Endothelial cell of umbilical vein (primary cell): ENCODE measurements around the gene LITAFD. TPM values are rescaled to one million over a fixed set of nuclear protein-coding genes. Genes with fewer than 3 reads are reported as not detected.

Experiments used
- BruUV-seq: library from RNA; stranded (reverse); fragments of 400-500 nt; replicated peaks from 2 replicates; lab custom pipeline; 2021; lab: Mats Ljungman, UMichigan
- CTCF ChIA-PET: fragments of 300-600, 350-600 bp; sonication (Branson Sonifier 250); formaldehyde crosslinking; loops from one replicate; lab custom pipeline; 2021; ENCODE audit warnings: antibody characterized with exemption, inconsistent platforms; lab: Charles Lee
- POLR2A ChIA-PET: fragments of 300-600, 350-600 bp; sonication (Branson Sonifier 250); formaldehyde crosslinking; loops from one replicate; lab custom pipeline; 2021; ENCODE audit warnings: antibody characterized with exemption, inconsistent platforms; lab: Charles Lee
- DNase-seq: peaks from one replicate; pipeline ENCODE4 v3.0.0-alpha.2; 2011; ENCODE audit warnings: low read depth, low spot score
- FAIRE-seq: peaks from 2 replicates; lab custom pipeline; 2011; peaks lifted over from hg19 to GRCh38; lab: Jason Lieb, UNC
- H2AFZ ChIP-seq: 2 replicates; pipeline ENCODE4 v1.6.0; 2012; ENCODE audit warnings: low read depth, low read length, control low read depth, inconsistent platforms
- H3K27ac ChIP-seq: 2 replicates; pipeline ENCODE4 v1.5.1; 2011; ENCODE audit warnings: low read depth, mild to moderate bottlenecking, control low read depth, low read length, moderate library complexity; ENCODE audit not compliant: insufficient read depth
- H3K27me3 ChIP-seq, 2 experiments: 2 replicates each; pipeline versions ENCODE4 v1.6.0 to v1.6.1; 2011; ENCODE audit warnings: low read length in 2 of 2, mixed read lengths in 1 of 2; ENCODE audit not compliant: control insufficient read depth in 2 of 2, insufficient read depth in 2 of 2
- H3K36me3 ChIP-seq, 2 experiments: 2 replicates in 1 of 2; 3 replicates in 1 of 2; pipeline ENCODE4 v1.5.1; 2011; ENCODE audit warnings: low read length in 2 of 2, mild to moderate bottlenecking in 1 of 2, moderate library complexity in 1 of 2; ENCODE audit not compliant: control insufficient read depth in 2 of 2, insufficient read depth in 2 of 2; ENCODE audit errors: extremely low read depth in 1 of 2
- H3K4me1 ChIP-seq: 3 replicates; pipeline ENCODE4 v1.5.1; 2011; ENCODE audit warnings: mild to moderate bottlenecking, low read length; ENCODE audit not compliant: control insufficient read depth, insufficient read depth; ENCODE audit errors: extremely low read depth
- H3K4me2 ChIP-seq: 2 replicates; pipeline ENCODE4 v1.6.1; 2011; ENCODE audit warnings: low read length, control low read depth, mixed read lengths; ENCODE audit not compliant: insufficient read depth
- H3K4me3 ChIP-seq, 3 experiments: fragments of 200-600 bp in 1 of 3; sonication (generic), shearing (Covaris generic) in 1 of 3; replicated peaks in 1 of 3; 2 replicates each; pipeline ENCODE4 v1.5.1; 2011 to 2016; ENCODE audit warnings: control low read depth in 3 of 3, low read length in 3 of 3, mild to moderate bottlenecking in 2 of 3, inconsistent platforms in 1 of 3, low read depth in 1 of 3, moderate library complexity in 1 of 3; ENCODE audit not compliant: insufficient read depth in 1 of 3
- H3K79me2 ChIP-seq: 2 replicates; pipeline ENCODE4 v1.6.0; 2012; ENCODE audit warnings: low read length, inconsistent platforms; ENCODE audit not compliant: control insufficient read depth, insufficient read depth
- H3K9ac ChIP-seq: replicated peaks from 2 replicates; pipeline ENCODE3; 2011; ENCODE audit warnings: low read length, control low read depth; ENCODE audit not compliant: insufficient read depth; ENCODE audit errors: extremely low read depth
- H3K9me1 ChIP-seq: replicated peaks from 3 replicates; pipeline ENCODE4 v1.6.0; 2011; ENCODE audit warnings: mild to moderate bottlenecking, low read length; ENCODE audit not compliant: control insufficient read depth, insufficient read depth; ENCODE audit errors: extremely low read depth
- H3K9me3 ChIP-seq: replicated peaks from 2 replicates; pipeline ENCODE4 v1.5.1; 2012; ENCODE audit warnings: low read length, inconsistent platforms; ENCODE audit not compliant: control insufficient read depth, insufficient read depth
- H4K20me1 ChIP-seq: replicated peaks from 2 replicates; pipeline ENCODE3; 2011; ENCODE audit warnings: mild to moderate bottlenecking, low read length; ENCODE audit not compliant: control insufficient read depth, insufficient read depth; ENCODE audit errors: extremely low read depth
- CTCF ChIP-seq, 2 donors: IDR thresholded peaks; 1 replicate in 1 of 2; 2 replicates in 1 of 2; pipeline ENCODE4 v1.5.1; 2011; ENCODE audit warnings: low read length in 2 of 2, mild to moderate bottlenecking in 2 of 2, moderate library complexity in 2 of 2, control low read depth in 1 of 2, inconsistent platforms in 1 of 2, low read depth in 1 of 2; ENCODE audit not compliant: insufficient read depth in 1 of 2; ENCODE audit errors: extremely low read depth in 1 of 2
- EZH2 ChIP-seq: IDR thresholded peaks from 2 replicates; pipeline ENCODE4 v1.6.1; 2012; ENCODE audit warnings: borderline replicate concordance, low read depth, mild to moderate bottlenecking, moderate library complexity, low read length, inconsistent platforms; ENCODE audit not compliant: severe bottlenecking
- FOS ChIP-seq: IDR thresholded peaks from 2 replicates; pipeline ENCODE4 v1.6.1; 2011; ENCODE audit warnings: mild to moderate bottlenecking, low read length, moderate library complexity, borderline replicate concordance; ENCODE audit not compliant: insufficient read depth
- GATA2 ChIP-seq: IDR thresholded peaks from 2 replicates; pipeline ENCODE4 v1.7.0; 2011; ENCODE audit warnings: low read depth, mild to moderate bottlenecking, moderate library complexity, mixed read lengths, low read length; ENCODE audit not compliant: insufficient read length, insufficient read depth
- JUN ChIP-seq: IDR thresholded peaks from 2 replicates; pipeline ENCODE4 v1.6.1; 2011; ENCODE audit warnings: borderline replicate concordance, low read depth; ENCODE audit not compliant: insufficient read length, insufficient read depth
- MAX ChIP-seq: IDR thresholded peaks from 2 replicates; pipeline ENCODE4 v1.6.1; 2011; ENCODE audit not compliant: insufficient read depth, insufficient read length
- MYC ChIP-seq: IDR thresholded peaks from one replicate; pipeline ENCODE4 v1.6.1; 2011; ENCODE audit warnings: mild to moderate bottlenecking, low read depth, low read length
- POLR2A ChIP-seq: IDR thresholded peaks from 2 replicates; pipeline ENCODE4 v1.6.1; 2012; ENCODE audit warnings: low read depth, mild to moderate bottlenecking, control low read depth, low read length
- POLR2AphosphoS5 ChIP-seq: IDR thresholded peaks from 2 replicates; pipeline ENCODE4 v1.6.1; 2012; ENCODE audit warnings: low read depth, mild to moderate bottlenecking, control low read depth, low read length, moderate library complexity; ENCODE audit not compliant: insufficient read depth
- dilution Hi-C: fragments of 300-500 bp; cut with MboI; formaldehyde crosslinking; loops from one replicate; pipeline ENCODE4 v1.15.0; 2019; ENCODE audit warnings: low sequenced_read_pairs; ENCODE audit not compliant: extremely low pct_ligation_motif_present
- intact Hi-C: fragments of 100-400 bp; cut with micrococcal nuclease; formaldehyde crosslinking; loops from one replicate; pipeline ENCODE4 v1.10.0; 2022
- polyA plus RNA-seq, 4 experiments: library from polyadenylated mRNA; depleted of rRNA in 3 of 4; stranded (reverse) in 3 of 4; unstranded in 1 of 4; fragments of >200 nt; gene quantifications; 2 replicates each; pipeline versions ENCODE4 v1.2.1 to v1.2.3, GENCODE V29; 2011 to 2012; ENCODE audit warnings: missing spikeins in 1 of 4
- total RNA-seq: library from RNA; stranded (reverse); gene quantifications from 2 replicates; pipeline ENCODE4 v1.2.3, GENCODE V29; 2021

The LITAFD gene
- total and polyA plus RNA-seq, 2 donors (not counting 3 experiments of a cell fraction or from before 2014, with no cell fraction given) = not detected

- no peak for TF ChIP-seq POLR2AphosphoS5
- no peak for TF ChIP-seq FOS
- Histone ChIP-seq H3K4me1 (no peaks in the 10 kb centered on the region), H3K36me3 (peaks cover 6 to 15% of the 10 kb centered on the region in 2 experiments), H3K9me1 (no peaks in the 10 kb centered on the region), H3K4me2 (no peak overlapping the region), H3K27me3 (no peaks in the 10 kb centered on the region), H3K79me2 (peaks cover 95% of the 10 kb centered on the region), H3K9ac (no peak overlapping the region), H3K4me3 (no peak overlapping the region), H2AFZ (no peak overlapping the region), H3K9me3 (no peaks in the 10 kb centered on the region), H3K27ac (no peak overlapping the region), H4K20me1 (peaks cover 22% of the 10 kb centered on the region)
- dilution Hi-C loops (no loop called here), intact Hi-C loops (no loop called here)
- TSS peak; percentile 4 for BruUV-seq
- FAIRE-seq (no peak), DNase-seq (no peak)
- CTCF ChIA-PET = interaction anchor here (0.8 to 1.3 kb wide), 2 partner anchors 8 to 80 kb away, joined by 3 read pairs; no protein-coding TSS in a partner anchor
- POLR2A ChIA-PET = no interaction called here
Observed at GRCh38 chr16:8928467-8928957, 46.4 kb downstream of the LITAFD start.

- peaks cover 6 to 15% of the 10 kb centered on the region in 2 experiments for H3K36me3 ChIP-seq
- intact Hi-C loops (no loop called here), dilution Hi-C loops (no loop called here)
- no peak overlapping the region for H3K9ac ChIP-seq
- no peaks in the 10 kb centered on the region for H3K9me3 ChIP-seq
- H2AFZ ChIP-seq = no peak overlapping the region
- H3K4me3 ChIP-seq = no peak overlapping the region
- no peak overlapping the region for H3K27ac ChIP-seq
- H3K27me3 ChIP-seq = no peaks in the 10 kb centered on the region
- H3K9me1 ChIP-seq = no peaks in the 10 kb centered on the region
- TF ChIP-seq EZH2 = no peak
- TF ChIP-seq CTCF (IDR thresholded peaks at IDR 0.05; ENCODE audit: extremely low read depth in 1 of 2, insufficient read depth in 1 of 2, low read depth in 1 of 2, low read length in 2 of 2) = no peak
- no peak for TF ChIP-seq POLR2A
- TF ChIP-seq GATA2 = no peak
- no peak for TF ChIP-seq FOS
- no peak for TF ChIP-seq POLR2AphosphoS5
- no peak for TF ChIP-seq MYC
- TF ChIP-seq JUN = no peak
- TF ChIP-seq MAX = no peak
- no peaks in the 10 kb centered on the region for H3K4me1 ChIP-seq
- H4K20me1 ChIP-seq = peaks cover 22% of the 10 kb centered on the region
- FAIRE-seq (no peak), DNase-seq (no peak)
- ChIA-PET CTCF (interaction anchor here (1.3 kb wide), 1 partner anchor 80 kb away, joined by 3 read pairs; no protein-coding TSS in a partner anchor), POLR2A (no interaction called here)
- H3K79me2 ChIP-seq = peaks cover 96% of the 10 kb centered on the region
- BruUV-seq = no TSS peak
- H3K4me2 ChIP-seq = no peak overlapping the region
Observed at GRCh38 chr16:8929086-8929748, 47.1 kb downstream of the LITAFD start.
